Measurements from ENCODE around the gene KLHL29. TPM values are rescaled to one million over a fixed set of nuclear protein-coding genes. Genes with fewer than 3 reads are reported as not detected.

Gene KLHL29
- total RNA-seq, 1 donor from 2014 or later = 5.0 TPM

GRCh38 chr2:23689891-23690290 is 304.9 kb downstream of the KLHL29 start:
- no peak overlapping the region for H3K4me3 Mint-ChIP-seq (ENCODE audit: unreplicated experiment)
- H3K27me3 Mint-ChIP-seq (ENCODE audit: unreplicated experiment) = no peaks in the 10 kb centered on the region
- H3K36me3 Mint-ChIP-seq (ENCODE audit: unreplicated experiment) = no peaks in the 10 kb centered on the region
- H3K27ac Mint-ChIP-seq (ENCODE audit: unreplicated experiment) = no peak overlapping the region
- no peak for DNase-seq (ENCODE audit: extremely low spot score, unreplicated experiment)
- no peaks in the 10 kb centered on the region for H3K9me3 Mint-ChIP-seq (ENCODE audit: unreplicated experiment)
- TF ChIP-seq, protein P1, sequence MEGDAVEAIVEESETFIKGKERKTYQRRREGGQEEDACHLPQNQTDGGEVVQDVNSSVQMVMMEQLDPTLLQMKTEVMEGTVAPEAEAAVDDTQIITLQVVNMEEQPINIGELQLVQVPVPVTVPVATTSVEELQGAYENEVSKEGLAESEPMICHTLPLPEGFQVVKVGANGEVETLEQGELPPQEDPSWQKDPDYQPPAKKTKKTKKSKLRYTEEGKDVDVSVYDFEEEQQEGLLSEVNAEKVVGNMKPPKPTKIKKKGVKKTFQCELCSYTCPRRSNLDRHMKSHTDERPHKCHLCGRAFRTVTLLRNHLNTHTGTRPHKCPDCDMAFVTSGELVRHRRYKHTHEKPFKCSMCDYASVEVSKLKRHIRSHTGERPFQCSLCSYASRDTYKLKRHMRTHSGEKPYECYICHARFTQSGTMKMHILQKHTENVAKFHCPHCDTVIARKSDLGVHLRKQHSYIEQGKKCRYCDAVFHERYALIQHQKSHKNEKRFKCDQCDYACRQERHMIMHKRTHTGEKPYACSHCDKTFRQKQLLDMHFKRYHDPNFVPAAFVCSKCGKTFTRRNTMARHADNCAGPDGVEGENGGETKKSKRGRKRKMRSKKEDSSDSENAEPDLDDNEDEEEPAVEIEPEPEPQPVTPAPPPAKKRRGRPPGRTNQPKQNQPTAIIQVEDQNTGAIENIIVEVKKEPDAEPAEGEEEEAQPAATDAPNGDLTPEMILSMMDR (IDR thresholded peaks at IDR 0.05) = no peak
- H3K4me1 Mint-ChIP-seq (ENCODE audit: unreplicated experiment) = no peaks in the 10 kb centered on the region

DNA sequence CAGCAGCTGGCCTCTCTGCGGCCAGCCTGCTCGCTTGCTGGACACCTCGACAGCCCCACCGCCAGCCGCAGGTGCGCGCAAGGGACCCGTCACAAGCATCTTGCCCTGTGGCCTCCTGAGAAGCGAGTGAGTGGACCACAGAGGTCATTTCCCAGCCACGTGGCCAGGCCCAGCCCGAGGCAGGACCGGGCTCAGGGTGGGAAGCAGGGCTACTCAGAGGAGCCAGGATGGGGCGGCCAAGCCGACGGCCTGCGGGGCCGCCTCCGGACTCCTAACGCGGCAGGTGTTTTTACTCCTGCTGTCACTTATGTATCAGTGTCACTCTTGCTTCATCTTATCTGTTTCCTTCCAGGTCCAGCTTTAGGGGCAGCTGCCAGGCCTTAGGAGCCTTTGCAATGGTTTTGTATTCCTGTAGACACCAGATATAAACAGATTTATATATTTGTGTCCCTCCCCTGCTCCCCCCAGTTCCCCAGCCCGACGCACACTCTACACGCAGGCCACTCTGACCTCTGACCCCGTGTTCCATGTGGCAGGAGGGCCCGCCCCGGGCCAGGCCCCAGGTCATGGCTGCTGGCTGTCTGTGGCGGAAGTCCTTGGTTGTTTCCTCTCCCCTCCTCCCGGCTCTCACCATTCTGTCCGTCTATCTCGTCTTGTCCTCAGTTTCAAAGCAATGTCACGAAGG is 305.6 kb downstream of the KLHL29 start:
- H3K27ac Mint-ChIP-seq (ENCODE audit: unreplicated experiment) = no peak overlapping the region
- H3K36me3 Mint-ChIP-seq (ENCODE audit: unreplicated experiment) = no peaks in the 10 kb centered on the region
- no peaks in the 10 kb centered on the region for H3K27me3 Mint-ChIP-seq (ENCODE audit: unreplicated experiment)
- no peak for DNase-seq (ENCODE audit: extremely low spot score, unreplicated experiment)
- no peaks in the 10 kb centered on the region for H3K4me1 Mint-ChIP-seq (ENCODE audit: unreplicated experiment)
- no peak overlapping the region for H3K4me3 Mint-ChIP-seq (ENCODE audit: unreplicated experiment)
- H3K9me3 Mint-ChIP-seq (ENCODE audit: unreplicated experiment) = no peaks in the 10 kb centered on the region
- TF ChIP-seq, protein P1 (IDR thresholded peaks at IDR 0.05) = no peak

DNA sequence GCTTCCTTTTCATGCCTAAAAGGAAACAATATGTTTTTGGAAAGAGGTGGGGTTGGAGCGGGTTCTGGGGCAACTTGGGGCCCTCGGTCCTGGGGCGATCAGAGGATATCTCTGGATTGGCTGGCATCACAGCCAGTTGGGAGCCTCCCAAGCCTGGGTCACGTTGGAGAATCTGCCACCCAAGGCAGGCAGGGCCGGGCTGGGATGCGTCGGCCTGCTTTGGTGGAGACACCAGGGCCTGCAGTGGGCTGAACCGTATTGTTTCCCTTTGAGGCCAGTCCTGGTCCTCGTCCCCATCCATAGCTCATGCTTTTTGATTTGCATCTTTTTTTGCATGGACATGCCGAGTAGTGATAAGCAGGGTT is 306.1 kb downstream of the KLHL29 start:
- H3K4me1 Mint-ChIP-seq (ENCODE audit: unreplicated experiment) = no peaks in the 10 kb centered on the region
- H3K27ac Mint-ChIP-seq (ENCODE audit: unreplicated experiment) = no peak overlapping the region
- DNase-seq (ENCODE audit: extremely low spot score, unreplicated experiment) = no peak

GRCh38 chr2:23691565-23691964 is 306.6 kb downstream of the KLHL29 start:
- no peaks in the 10 kb centered on the region for H3K36me3 Mint-ChIP-seq (ENCODE audit: unreplicated experiment)
- no peak overlapping the region for H3K4me3 Mint-ChIP-seq (ENCODE audit: unreplicated experiment)
- H3K27ac Mint-ChIP-seq (ENCODE audit: unreplicated experiment) = no peak overlapping the region
- no peaks in the 10 kb centered on the region for H3K9me3 Mint-ChIP-seq (ENCODE audit: unreplicated experiment)
- H3K27me3 Mint-ChIP-seq (ENCODE audit: unreplicated experiment) = no peaks in the 10 kb centered on the region
- no peaks in the 10 kb centered on the region for H3K4me1 Mint-ChIP-seq (ENCODE audit: unreplicated experiment)
- DNase-seq (ENCODE audit: extremely low spot score, unreplicated experiment) = no peak
- TF ChIP-seq, protein P1 (IDR thresholded peaks at IDR 0.05) = no peak

More for the DNA sequence above, 306.1 kb downstream of the KLHL29 start:
- TF ChIP-seq, protein P1 (IDR thresholded peaks at IDR 0.05) = no peak
- Mint-ChIP-seq H3K4me3 (ENCODE audit: unreplicated experiment) (no peak overlapping the region), H3K27me3 (ENCODE audit: unreplicated experiment) (no peaks in the 10 kb centered on the region), H3K9me3 (ENCODE audit: unreplicated experiment) (no peaks in the 10 kb centered on the region), H3K36me3 (ENCODE audit: unreplicated experiment) (no peaks in the 10 kb centered on the region)

DNA sequence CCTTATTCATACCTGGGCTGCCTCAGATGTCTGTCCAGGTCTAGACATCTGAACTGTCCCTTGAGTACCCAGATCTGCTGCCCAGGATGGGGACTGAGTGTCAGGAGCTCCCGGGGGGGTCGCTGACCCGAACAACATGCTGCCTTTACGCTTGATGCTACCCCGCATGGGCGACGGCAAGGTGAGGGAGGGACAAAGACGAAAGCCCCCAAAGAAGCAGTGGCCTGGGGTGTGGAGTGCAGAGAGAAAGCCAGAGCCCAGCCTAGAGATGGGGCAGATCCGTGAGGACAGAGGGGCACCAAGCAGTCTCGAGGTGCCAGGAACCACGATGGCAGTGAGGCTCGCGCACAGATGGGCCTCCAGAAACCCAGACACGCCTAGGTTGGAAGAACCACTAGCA is 307.3 kb downstream of the KLHL29 start:
- TF ChIP-seq, protein P1 (IDR thresholded peaks at IDR 0.05) = no peak
- DNase-seq (ENCODE audit: extremely low spot score, unreplicated experiment) = no peak
- no peak overlapping the region for H3K4me3 Mint-ChIP-seq (ENCODE audit: unreplicated experiment)
- H3K9me3 Mint-ChIP-seq (ENCODE audit: unreplicated experiment) = no peaks in the 10 kb centered on the region
- H3K36me3 Mint-ChIP-seq (ENCODE audit: unreplicated experiment) = no peaks in the 10 kb centered on the region
- H3K27me3 Mint-ChIP-seq (ENCODE audit: unreplicated experiment) = no peaks in the 10 kb centered on the region
- H3K4me1 Mint-ChIP-seq (ENCODE audit: unreplicated experiment) = no peaks in the 10 kb centered on the region
- no peak overlapping the region for H3K27ac Mint-ChIP-seq (ENCODE audit: unreplicated experiment)
